ENCODE measurements around the gene CDK6.
"Not testable (repeated sequence)": the region's sequence is repeated elsewhere in the genome, so short reads cannot be mapped to it uniquely, and the experiment has no call there.

CDK6 gene

GRCh38 chr7:92836489-92836999, at the start of gene CDK6:
Gene CDK6, minus strand, starts transcription at chr7:92836573. Its CDS starts 3,250 bp downstream, at chr7:92833323.
- peak in 16 of 58 donors; percentile 3 to 43 (median 16) for DNase-seq

GRCh38 chr7:92886039-92886438, 49.7 kb upstream of the CDK6 start:
- DNase-seq, result not testable (repeated sequence)

- DNase-seq, result no peak
These were observed 47.8 kb upstream of the CDK6 start for GRCh38 chr7:92884218-92884617.

- DNase-seq, result no peak
These were observed 46.4 kb upstream of the CDK6 start for GRCh38 chr7:92882760-92883159.

GRCh38 chr7:92881091-92881485, 44.7 kb upstream of the CDK6 start:
- no peak for DNase-seq

GRCh38 chr7:92880212-92881090, 44.1 kb upstream of the CDK6 start:
- DNase-seq, result peak in 3 of 58 donors; percentile 1 to 9 (median 4)

- no peak for DNase-seq
These were observed 41.0 kb upstream of the CDK6 start for GRCh38 chr7:92877367-92877766.

- DNase-seq, result no peak
These were observed 40.5 kb upstream of the CDK6 start for GRCh38 chr7:92876836-92877235.

- no peak for DNase-seq
These were observed 39.3 kb upstream of the CDK6 start for GRCh38 chr7:92875719-92876118.

GRCh38 chr7:92875173-92875572, 38.8 kb upstream of the CDK6 start:
- no peak for DNase-seq

GRCh38 chr7:92874567-92874966, 38.2 kb upstream of the CDK6 start:
- DNase-seq, result no peak

- no peak for DNase-seq
These were observed 37.4 kb upstream of the CDK6 start for GRCh38 chr7:92873776-92874175.

GRCh38 chr7:92872701-92873100, 36.3 kb upstream of the CDK6 start:
- no peak for DNase-seq

GRCh38 chr7:92868683-92869293, 32.4 kb upstream of the CDK6 start:
- no peak for DNase-seq

GRCh38 chr7:92864169-92864568, 27.8 kb upstream of the CDK6 start:
- not testable (repeated sequence) for DNase-seq

GRCh38 chr7:92856436-92856835, 20.1 kb upstream of the CDK6 start:
- DNase-seq, result no peak

GRCh38 chr7:92854501-92855238, 18.3 kb upstream of the CDK6 start:
- no peak for DNase-seq

- no peak for DNase-seq
These were observed 15.4 kb upstream of the CDK6 start for GRCh38 chr7:92851732-92852131.

GRCh38 chr7:92850516-92850915, 14.1 kb upstream of the CDK6 start:
- DNase-seq, result no peak

GRCh38 chr7:92849322-92849721, 12.9 kb upstream of the CDK6 start:
- DNase-seq, result no peak

GRCh38 chr7:92848851-92849250, 12.5 kb upstream of the CDK6 start:
- no peak for DNase-seq

- DNase-seq, result no peak
These were observed 12.1 kb upstream of the CDK6 start for GRCh38 chr7:92848441-92848840.
